ENCODE results near the gene RIGI.

- TF ChIP-seq ZNF354B (CRISPR knock-in tag; IDR thresholded peaks at IDR 0.05) (no peak), HMBOX1 (IDR thresholded peaks at IDR 0.05) (no peak), CC2D1A (IDR thresholded peaks at IDR 0.05) (no peak), PURB (CRISPR knock-in tag; IDR thresholded peaks at IDR 0.05; ENCODE audit: low read depth) (no peak), PATZ1 (CRISPR knock-in tag; IDR thresholded peaks at IDR 0.05; ENCODE audit: borderline replicate concordance) (no peak), CTCF (IDR thresholded peaks at IDR 0.05 in 2 of 3, conservative IDR thresholded peaks at IDR 0.05 in 1 of 3; ENCODE audit: insufficient read depth in 2 of 3, low read depth in 1 of 3, low read length in 3 of 3) (no peak), NR4A1 (CRISPR knock-in tag; IDR thresholded peaks at IDR 0.05) (no peak), NR4A1 (tag; IDR thresholded peaks at IDR 0.05) (no peak)
Observed at GRCh38 chr9:32500768-32501167, 25.2 kb downstream of the RIGI start.
